Fibroblast of peridontal ligament (primary cell): ENCODE results near the gene CLEC4E.
A peak's percentile ranks its signal among the peaks of the same experiment; 100 is the strongest.
"Not testable (repeated sequence)": the region's sequence is repeated elsewhere in the genome, so short reads cannot be mapped to it uniquely, and the experiment has no call there.

Experiments used
- DNase-seq: peaks from one replicate; pipeline ENCODE4 v3.0.0-alpha.2; 2010; ENCODE audit errors: extremely low read depth

The CLEC4E gene

GRCh38 chr12:8540831-8541230 is at the start of gene CLEC4E:
CLEC4E (minus strand) TSS chr12:8540905; CDS start chr12:8540797, 108 bp downstream.
- DNase-seq, result not testable (repeated sequence)

GRCh38 chr12:8589679-8590078 is 49.0 kb upstream of the CLEC4E start:
- no peak for DNase-seq

GRCh38 chr12:8584478-8584877 is 43.8 kb upstream of the CLEC4E start:
- DNase-seq, result not testable (repeated sequence)

GRCh38 chr12:8584004-8584403 is 43.3 kb upstream of the CLEC4E start:
- no peak for DNase-seq

- no peak for DNase-seq
These were observed 40.5 kb upstream of the CLEC4E start for GRCh38 chr12:8581098-8581784.

- DNase-seq, result no peak
These were observed 37.2 kb upstream of the CLEC4E start for GRCh38 chr12:8577879-8578278.

GRCh38 chr12:8572507-8572906 is 31.8 kb upstream of the CLEC4E start:
- no peak for DNase-seq

GRCh38 chr12:8566525-8566924 is 25.8 kb upstream of the CLEC4E start:
- DNase-seq, result no peak

GRCh38 chr12:8566052-8566451 is 25.3 kb upstream of the CLEC4E start:
- not testable (repeated sequence) for DNase-seq

- no peak for DNase-seq
These were observed 24.0 kb upstream of the CLEC4E start for GRCh38 chr12:8564656-8565055.

- DNase-seq, result no peak
These were observed 22.7 kb upstream of the CLEC4E start for GRCh38 chr12:8563356-8563755.

- no peak for DNase-seq
These were observed 21.6 kb upstream of the CLEC4E start for GRCh38 chr12:8562310-8562709.

GRCh38 chr12:8561011-8561410 is 20.3 kb upstream of the CLEC4E start:
- DNase-seq, result no peak

- no peak for DNase-seq
These were observed 19.0 kb upstream of the CLEC4E start for GRCh38 chr12:8559676-8560075.

- DNase-seq, result no peak
These were observed 15.9 kb upstream of the CLEC4E start for GRCh38 chr12:8556531-8557097.

- DNase-seq, result no peak
These were observed 13.9 kb upstream of the CLEC4E start for GRCh38 chr12:8554451-8555195.

- DNase-seq, result no peak
These were observed 12.5 kb upstream of the CLEC4E start for GRCh38 chr12:8553088-8553627.

- DNase-seq, result peak; percentile 2
These were observed 8.7 kb upstream of the CLEC4E start for GRCh38 chr12:8549381-8549780.

GRCh38 chr12:8548192-8548591 is 7.5 kb upstream of the CLEC4E start:
- no peak for DNase-seq

GRCh38 chr12:8547645-8548044 is 6.9 kb upstream of the CLEC4E start:
- DNase-seq, result no peak

GRCh38 chr12:8546591-8546990 is 5.9 kb upstream of the CLEC4E start:
- no peak for DNase-seq

- DNase-seq, result peak; percentile 75
These were observed 3.6 kb upstream of the CLEC4E start for GRCh38 chr12:8544295-8544694.

GRCh38 chr12:8541562-8541961 is 857 bp upstream of the CLEC4E start:
- no peak for DNase-seq
